H1 (cell line): ENCODE measurements around the gene ENTR1. TPM values are rescaled to one million over a fixed set of nuclear protein-coding genes. Genes with fewer than 3 reads are reported as not detected.

Experiments
- ATF2 ChIP-seq: IDR thresholded peaks from 2 replicates; pipeline ENCODE4 v1.6.1; 2012; ENCODE audit warnings: low read length, inconsistent platforms
- CBX8 ChIP-seq: fragments of 300-800, 300-1000 bp; sonication (generic); IDR thresholded peaks from 2 replicates; pipeline ENCODE4 v1.7.1; 2016; ENCODE audit warnings: low read depth, low read length, borderline replicate concordance
- GABPA ChIP-seq: IDR thresholded peaks from 2 replicates; pipeline ENCODE4 v1.6.1; 2011; ENCODE audit warnings: mild to moderate bottlenecking, low read length, moderate library complexity, borderline replicate concordance; ENCODE audit not compliant: insufficient read depth
- SP4 ChIP-seq: IDR thresholded peaks from 2 replicates; pipeline ENCODE4 v1.6.1; 2012; ENCODE audit warnings: low read length, inconsistent platforms
- TBP ChIP-seq: IDR thresholded peaks from 2 replicates; pipeline ENCODE4 v1.6.1; 2011; ENCODE audit warnings: low read depth, low read length, improper control_type of control experiment
- polyA plus RNA-seq, 7 experiments: library from polyadenylated mRNA; depleted of rRNA in 3 of 7; stranded (reverse) in 5 of 7; unstranded in 2 of 7; fragments of >200 nt in 5 of 7; fragments of 200-250 nt in 2 of 7; gene quantifications; 1 replicate in 5 of 7; 2 replicates in 1 of 7; 4 replicates in 1 of 7; pipeline versions ENCODE4 v1.2.1 to v1.2.3, GENCODE V29; 2011 to 2013; ENCODE audit warnings: missing spikeins in 2 of 7, mixed read lengths in 2 of 7
- total RNA-seq: library from RNA; stranded (reverse); fragmentation: NEBNext Ultra II Directional; extraction: Animal tissue kit (Norgen Biotek cat#: 25700); gene quantifications from 2 replicates; pipeline ENCODE4 v1.2.1, GENCODE V29; 2021
- TF ChIP-seq, protein P1 (sequence below): fragments of 300-600 bp; sonication (generic); IDR thresholded peaks from 2 replicates; pipeline ENCODE4 v1.7.1; 2012; ENCODE audit warnings: low read length, moderate library complexity, mild to moderate bottlenecking, inconsistent platforms; ENCODE audit not compliant: insufficient replicate concordance
- TF ChIP-seq, protein P2 (sequence below), 3 experiments: IDR thresholded peaks; 1 replicate in 2 of 3; 2 replicates in 1 of 3; pipeline versions ENCODE4 v1.5.1 to v1.6.1; 2011; ENCODE audit warnings: low read length in 3 of 3, mild to moderate bottlenecking in 3 of 3, inconsistent platforms in 2 of 3, low read depth in 1 of 3, moderate library complexity in 1 of 3; ENCODE audit not compliant: insufficient read depth in 1 of 3; ENCODE audit errors: control extremely low read depth in 1 of 3

Gene ENTR1
- total and polyA plus RNA-seq, 2 of the 8 experiments (the other 6 are each of a cell fraction or from before 2014, with no cell fraction given), result 65.2 to 102 TPM

DNA sequence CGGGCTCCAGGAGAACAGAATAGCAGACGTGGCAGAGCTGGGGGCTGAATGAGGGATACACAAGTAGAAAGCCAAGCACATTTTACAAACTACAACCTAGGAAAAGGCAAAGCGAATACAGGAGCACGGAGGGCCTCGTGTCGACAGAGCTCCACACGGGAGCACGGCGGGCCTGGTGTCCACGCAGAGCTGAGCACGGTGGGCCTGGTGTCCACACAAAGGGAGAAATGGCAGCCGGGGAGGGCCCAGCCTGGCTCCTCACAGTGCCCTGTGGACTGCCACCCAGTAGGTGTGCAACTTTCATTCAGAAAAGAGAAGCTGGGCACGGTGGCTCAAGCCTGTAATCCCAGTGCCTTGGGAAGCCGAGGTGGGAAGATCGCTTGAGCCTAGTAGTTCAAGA lies 32.7 kb upstream of the ENTR1 start (continued):
- TF ChIP-seq, protein P1, sequence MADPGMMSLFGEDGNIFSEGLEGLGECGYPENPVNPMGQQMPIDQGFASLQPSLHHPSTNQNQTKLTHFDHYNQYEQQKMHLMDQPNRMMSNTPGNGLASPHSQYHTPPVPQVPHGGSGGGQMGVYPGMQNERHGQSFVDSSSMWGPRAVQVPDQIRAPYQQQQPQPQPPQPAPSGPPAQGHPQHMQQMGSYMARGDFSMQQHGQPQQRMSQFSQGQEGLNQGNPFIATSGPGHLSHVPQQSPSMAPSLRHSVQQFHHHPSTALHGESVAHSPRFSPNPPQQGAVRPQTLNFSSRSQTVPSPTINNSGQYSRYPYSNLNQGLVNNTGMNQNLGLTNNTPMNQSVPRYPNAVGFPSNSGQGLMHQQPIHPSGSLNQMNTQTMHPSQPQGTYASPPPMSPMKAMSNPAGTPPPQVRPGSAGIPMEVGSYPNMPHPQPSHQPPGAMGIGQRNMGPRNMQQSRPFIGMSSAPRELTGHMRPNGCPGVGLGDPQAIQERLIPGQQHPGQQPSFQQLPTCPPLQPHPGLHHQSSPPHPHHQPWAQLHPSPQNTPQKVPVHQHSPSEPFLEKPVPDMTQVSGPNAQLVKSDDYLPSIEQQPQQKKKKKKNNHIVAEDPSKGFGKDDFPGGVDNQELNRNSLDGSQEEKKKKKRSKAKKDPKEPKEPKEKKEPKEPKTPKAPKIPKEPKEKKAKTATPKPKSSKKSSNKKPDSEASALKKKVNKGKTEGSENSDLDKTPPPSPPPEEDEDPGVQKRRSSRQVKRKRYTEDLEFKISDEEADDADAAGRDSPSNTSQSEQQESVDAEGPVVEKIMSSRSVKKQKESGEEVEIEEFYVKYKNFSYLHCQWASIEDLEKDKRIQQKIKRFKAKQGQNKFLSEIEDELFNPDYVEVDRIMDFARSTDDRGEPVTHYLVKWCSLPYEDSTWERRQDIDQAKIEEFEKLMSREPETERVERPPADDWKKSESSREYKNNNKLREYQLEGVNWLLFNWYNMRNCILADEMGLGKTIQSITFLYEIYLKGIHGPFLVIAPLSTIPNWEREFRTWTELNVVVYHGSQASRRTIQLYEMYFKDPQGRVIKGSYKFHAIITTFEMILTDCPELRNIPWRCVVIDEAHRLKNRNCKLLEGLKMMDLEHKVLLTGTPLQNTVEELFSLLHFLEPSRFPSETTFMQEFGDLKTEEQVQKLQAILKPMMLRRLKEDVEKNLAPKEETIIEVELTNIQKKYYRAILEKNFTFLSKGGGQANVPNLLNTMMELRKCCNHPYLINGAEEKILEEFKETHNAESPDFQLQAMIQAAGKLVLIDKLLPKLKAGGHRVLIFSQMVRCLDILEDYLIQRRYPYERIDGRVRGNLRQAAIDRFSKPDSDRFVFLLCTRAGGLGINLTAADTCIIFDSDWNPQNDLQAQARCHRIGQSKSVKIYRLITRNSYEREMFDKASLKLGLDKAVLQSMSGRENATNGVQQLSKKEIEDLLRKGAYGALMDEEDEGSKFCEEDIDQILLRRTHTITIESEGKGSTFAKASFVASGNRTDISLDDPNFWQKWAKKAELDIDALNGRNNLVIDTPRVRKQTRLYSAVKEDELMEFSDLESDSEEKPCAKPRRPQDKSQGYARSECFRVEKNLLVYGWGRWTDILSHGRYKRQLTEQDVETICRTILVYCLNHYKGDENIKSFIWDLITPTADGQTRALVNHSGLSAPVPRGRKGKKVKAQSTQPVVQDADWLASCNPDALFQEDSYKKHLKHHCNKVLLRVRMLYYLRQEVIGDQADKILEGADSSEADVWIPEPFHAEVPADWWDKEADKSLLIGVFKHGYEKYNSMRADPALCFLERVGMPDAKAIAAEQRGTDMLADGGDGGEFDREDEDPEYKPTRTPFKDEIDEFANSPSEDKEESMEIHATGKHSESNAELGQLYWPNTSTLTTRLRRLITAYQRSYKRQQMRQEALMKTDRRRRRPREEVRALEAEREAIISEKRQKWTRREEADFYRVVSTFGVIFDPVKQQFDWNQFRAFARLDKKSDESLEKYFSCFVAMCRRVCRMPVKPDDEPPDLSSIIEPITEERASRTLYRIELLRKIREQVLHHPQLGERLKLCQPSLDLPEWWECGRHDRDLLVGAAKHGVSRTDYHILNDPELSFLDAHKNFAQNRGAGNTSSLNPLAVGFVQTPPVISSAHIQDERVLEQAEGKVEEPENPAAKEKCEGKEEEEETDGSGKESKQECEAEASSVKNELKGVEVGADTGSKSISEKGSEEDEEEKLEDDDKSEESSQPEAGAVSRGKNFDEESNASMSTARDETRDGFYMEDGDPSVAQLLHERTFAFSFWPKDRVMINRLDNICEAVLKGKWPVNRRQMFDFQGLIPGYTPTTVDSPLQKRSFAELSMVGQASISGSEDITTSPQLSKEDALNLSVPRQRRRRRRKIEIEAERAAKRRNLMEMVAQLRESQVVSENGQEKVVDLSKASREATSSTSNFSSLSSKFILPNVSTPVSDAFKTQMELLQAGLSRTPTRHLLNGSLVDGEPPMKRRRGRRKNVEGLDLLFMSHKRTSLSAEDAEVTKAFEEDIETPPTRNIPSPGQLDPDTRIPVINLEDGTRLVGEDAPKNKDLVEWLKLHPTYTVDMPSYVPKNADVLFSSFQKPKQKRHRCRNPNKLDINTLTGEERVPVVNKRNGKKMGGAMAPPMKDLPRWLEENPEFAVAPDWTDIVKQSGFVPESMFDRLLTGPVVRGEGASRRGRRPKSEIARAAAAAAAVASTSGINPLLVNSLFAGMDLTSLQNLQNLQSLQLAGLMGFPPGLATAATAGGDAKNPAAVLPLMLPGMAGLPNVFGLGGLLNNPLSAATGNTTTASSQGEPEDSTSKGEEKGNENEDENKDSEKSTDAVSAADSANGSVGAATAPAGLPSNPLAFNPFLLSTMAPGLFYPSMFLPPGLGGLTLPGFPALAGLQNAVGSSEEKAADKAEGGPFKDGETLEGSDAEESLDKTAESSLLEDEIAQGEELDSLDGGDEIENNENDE, result no peak
- no peak for TF ChIP-seq GABPA
- TF ChIP-seq, protein P2, sequence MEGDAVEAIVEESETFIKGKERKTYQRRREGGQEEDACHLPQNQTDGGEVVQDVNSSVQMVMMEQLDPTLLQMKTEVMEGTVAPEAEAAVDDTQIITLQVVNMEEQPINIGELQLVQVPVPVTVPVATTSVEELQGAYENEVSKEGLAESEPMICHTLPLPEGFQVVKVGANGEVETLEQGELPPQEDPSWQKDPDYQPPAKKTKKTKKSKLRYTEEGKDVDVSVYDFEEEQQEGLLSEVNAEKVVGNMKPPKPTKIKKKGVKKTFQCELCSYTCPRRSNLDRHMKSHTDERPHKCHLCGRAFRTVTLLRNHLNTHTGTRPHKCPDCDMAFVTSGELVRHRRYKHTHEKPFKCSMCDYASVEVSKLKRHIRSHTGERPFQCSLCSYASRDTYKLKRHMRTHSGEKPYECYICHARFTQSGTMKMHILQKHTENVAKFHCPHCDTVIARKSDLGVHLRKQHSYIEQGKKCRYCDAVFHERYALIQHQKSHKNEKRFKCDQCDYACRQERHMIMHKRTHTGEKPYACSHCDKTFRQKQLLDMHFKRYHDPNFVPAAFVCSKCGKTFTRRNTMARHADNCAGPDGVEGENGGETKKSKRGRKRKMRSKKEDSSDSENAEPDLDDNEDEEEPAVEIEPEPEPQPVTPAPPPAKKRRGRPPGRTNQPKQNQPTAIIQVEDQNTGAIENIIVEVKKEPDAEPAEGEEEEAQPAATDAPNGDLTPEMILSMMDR (IDR thresholded peaks at IDR 0.05; ENCODE audit: control extremely low read depth in 1 of 3, insufficient read depth in 1 of 3, low read depth in 1 of 3, low read length in 3 of 3), result no peak
- no peak for TF ChIP-seq SP4
- TF ChIP-seq TBP, result no peak
- TF ChIP-seq CBX8, result no peak
- TF ChIP-seq ATF2, result no peak
